MM.1S (cell line): ENCODE data around the gene ITGA2B.

Source experiments
- DNase-seq: peaks from one replicate; pipeline ENCODE4 v3.0.0-alpha.2; 2015
- H2AFZ ChIP-seq: fragments of 300-600 bp; sonication (generic); 2 replicates; pipeline ENCODE4 v1.6.0; 2016; ENCODE audit warnings: antibody characterized with exemption, low read length
- H3F3A ChIP-seq: fragments of 300-600 bp; sonication (generic); 2 replicates; pipeline ENCODE4 v1.6.1; 2016; ENCODE audit warnings: mild to moderate bottlenecking, antibody characterized with exemption, low read length, moderate library complexity, mixed read lengths; ENCODE audit not compliant: insufficient read depth
- H3K27ac ChIP-seq: fragments of 300-600 bp; sonication (generic); 2 replicates; pipeline ENCODE4 v1.5.1; 2016; ENCODE audit warnings: mild to moderate bottlenecking, low read length
- H3K27me3 ChIP-seq: fragments of 300-600 bp; sonication (generic); replicated peaks from 2 replicates; pipeline ENCODE4 v1.6.0; 2016; ENCODE audit warnings: low read length; ENCODE audit not compliant: insufficient read depth
- H3K36me3 ChIP-seq: fragments of 300-600 bp; sonication (generic); replicated peaks from 2 replicates; pipeline ENCODE4 v1.6.1; 2016; ENCODE audit warnings: mild to moderate bottlenecking, low read length, mixed read lengths; ENCODE audit not compliant: insufficient read depth
- H3K4me1 ChIP-seq: fragments of 300-600 bp; sonication (generic); 2 replicates; pipeline ENCODE4 v1.6.1; 2016; ENCODE audit warnings: low read length, mixed read lengths
- H3K4me2 ChIP-seq: fragments of 300-600 bp; sonication (generic); 2 replicates; pipeline ENCODE4 v1.6.0; 2016; ENCODE audit warnings: low read depth, low read length
- H3K4me3 ChIP-seq: fragments of 300-600 bp; sonication (generic); 2 replicates; pipeline ENCODE4 v1.5.1; 2016; ENCODE audit warnings: low read length, mixed read lengths
- H3K79me2 ChIP-seq: fragments of 300-600 bp; sonication (generic); 2 replicates; pipeline ENCODE4 v1.6.1; 2016; ENCODE audit warnings: mixed run types, low read length, mixed read lengths
- H3K9ac ChIP-seq: fragments of 300-600 bp; sonication (generic); 2 replicates; pipeline ENCODE4 v1.6.1; 2016; ENCODE audit warnings: low read length, mixed read lengths
- H3K9me2 ChIP-seq: fragments of 300-600 bp; sonication (generic); replicated peaks from 2 replicates; pipeline ENCODE4 v1.6.1; 2016; ENCODE audit warnings: mild to moderate bottlenecking, low read length, mixed read lengths; ENCODE audit not compliant: insufficient read depth
- H3K9me3 ChIP-seq: fragments of 300-600 bp; sonication (generic); replicated peaks from 2 replicates; pipeline ENCODE4 v1.6.1; 2016; ENCODE audit warnings: mild to moderate bottlenecking, low read length, mixed read lengths; ENCODE audit not compliant: insufficient read depth
- H4K20me1 ChIP-seq: fragments of 300-600 bp; sonication (generic); 2 replicates; pipeline ENCODE4 v1.6.1; 2016; ENCODE audit warnings: mild to moderate bottlenecking, low read length, moderate library complexity, mixed read lengths; ENCODE audit not compliant: insufficient read depth
- CTCF ChIP-seq: fragments of 300-600 bp; sonication (generic); IDR thresholded peaks from 2 replicates; pipeline ENCODE4 v1.5.1; 2016; ENCODE audit warnings: antibody characterized with exemption, low read length, mixed read lengths
- EZH2 ChIP-seq: fragments of 300-600 bp; sonication (generic); optimal IDR thresholded peaks from 2 replicates; pipeline ENCODE3; 2017; ENCODE audit warnings: low read depth, mild to moderate bottlenecking, antibody characterized with exemption, low read length, mixed read lengths
- EZH2phosphoT487 ChIP-seq: fragments of 300-600 bp; sonication (generic); IDR thresholded peaks from 2 replicates; pipeline ENCODE4 v1.6.1; 2018; ENCODE audit warnings: antibody characterized with exemption, low read length

ITGA2B gene

GRCh38 chr17:44338702-44339101 is 50.7 kb downstream of the ITGA2B start:
- Histone ChIP-seq H3F3A (no peaks in the 10 kb centered on the region), H3K4me2 (no peak overlapping the region), H3K4me1 (no peaks in the 10 kb centered on the region), H3K9ac (no peak overlapping the region), H4K20me1 (no peaks in the 10 kb centered on the region), H3K27me3 (no peaks in the 10 kb centered on the region), H3K36me3 (no peaks in the 10 kb centered on the region), H3K79me2 (no peaks in the 10 kb centered on the region), H3K27ac (no peak overlapping the region), H3K9me2 (no peaks in the 10 kb centered on the region), H2AFZ (no peak overlapping the region), H3K9me3 (no peaks in the 10 kb centered on the region), H3K4me3 (no peak overlapping the region)
- no peak for DNase-seq
- TF ChIP-seq CTCF (no peak), EZH2 (no peak), EZH2phosphoT487 (no peak)

GRCh38 chr17:44335968-44336367 is 53.5 kb downstream of the ITGA2B start:
- H3K36me3 ChIP-seq, result no peaks in the 10 kb centered on the region
- no peaks in the 10 kb centered on the region for H4K20me1 ChIP-seq
- no peaks in the 10 kb centered on the region for H3K27me3 ChIP-seq
- no peaks in the 10 kb centered on the region for H3F3A ChIP-seq
- no peak overlapping the region for H3K4me3 ChIP-seq
- H3K9me3 ChIP-seq, result no peaks in the 10 kb centered on the region
- DNase-seq, result no peak
- H3K4me2 ChIP-seq, result no peak overlapping the region
- TF ChIP-seq CTCF (no peak), EZH2phosphoT487 (no peak), EZH2 (no peak)
- no peak overlapping the region for H2AFZ ChIP-seq
- H3K9ac ChIP-seq, result no peak overlapping the region
- H3K4me1 ChIP-seq, result peaks cover 2% of the 10 kb centered on the region; the same call in 1 of the 2 replicates
- no peaks in the 10 kb centered on the region for H3K79me2 ChIP-seq
- no peaks in the 10 kb centered on the region for H3K9me2 ChIP-seq
- no peak overlapping the region for H3K27ac ChIP-seq

- no peaks in the 10 kb centered on the region for H4K20me1 ChIP-seq
- H3K27me3 ChIP-seq, result no peaks in the 10 kb centered on the region
- no peak overlapping the region for H3K4me3 ChIP-seq
- H3F3A ChIP-seq, result no peaks in the 10 kb centered on the region
- peaks cover 4% of the 10 kb centered on the region; the same call in 1 of the 2 replicates for H3K4me1 ChIP-seq
- no peak overlapping the region for H2AFZ ChIP-seq
- H3K79me2 ChIP-seq, result no peaks in the 10 kb centered on the region
- no peak for TF ChIP-seq EZH2
- no peak overlapping the region for H3K4me2 ChIP-seq
- H3K36me3 ChIP-seq, result no peaks in the 10 kb centered on the region
- H3K9ac ChIP-seq, result no peak overlapping the region
- no peak overlapping the region for H3K27ac ChIP-seq
- H3K9me3 ChIP-seq, result no peaks in the 10 kb centered on the region
- DNase-seq, result no peak
- H3K9me2 ChIP-seq, result no peaks in the 10 kb centered on the region
Observed at GRCh38 chr17:44335564-44335963, 53.9 kb downstream of the ITGA2B start.

DNA sequence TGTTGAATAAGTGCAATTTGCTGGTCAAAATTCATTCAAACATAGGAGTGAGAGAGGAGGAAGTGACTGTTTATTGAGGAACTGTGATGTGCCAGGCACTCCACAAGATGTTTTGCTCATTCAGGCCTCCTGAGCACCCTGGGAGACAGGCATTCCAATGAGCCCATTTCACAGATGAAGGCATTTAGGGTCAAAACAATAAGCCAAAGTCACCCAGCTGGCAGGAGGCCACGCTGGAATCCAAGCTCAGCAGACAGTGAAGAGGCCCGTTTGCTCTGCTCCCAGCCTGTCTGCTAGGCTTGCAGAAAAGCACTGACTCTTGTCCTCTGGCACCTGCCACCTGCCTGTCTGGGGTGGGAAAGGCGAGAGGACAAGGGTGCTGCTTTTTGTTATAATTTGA is 54.7 kb downstream of the ITGA2B start:
- Histone ChIP-seq H3K4me2 (no peak overlapping the region), H3K4me1 (peaks cover 4% of the 10 kb centered on the region; the same call in 1 of the 2 replicates), H3K27me3 (no peaks in the 10 kb centered on the region), H4K20me1 (no peaks in the 10 kb centered on the region), H2AFZ (no peak overlapping the region), H3F3A (no peaks in the 10 kb centered on the region), H3K27ac (no peak overlapping the region), H3K9ac (no peak overlapping the region), H3K9me2 (no peaks in the 10 kb centered on the region), H3K36me3 (no peaks in the 10 kb centered on the region), H3K9me3 (no peaks in the 10 kb centered on the region), H3K4me3 (no peak overlapping the region), H3K79me2 (no peaks in the 10 kb centered on the region)
- no peak for DNase-seq
- no peak for TF ChIP-seq CTCF
- no peak for TF ChIP-seq EZH2
- TF ChIP-seq EZH2phosphoT487, result no peak
